IPS-15b (cell line): ENCODE results near the gene DARS2.
"Not testable (repeated sequence)": the region's sequence is repeated elsewhere in the genome, so short reads cannot be mapped to it uniquely, and the experiment has no call there.

Source experiments
- H3K27me3 ChIP-seq: one replicate; pipeline ENCODE4 v1.6.1; 2013; ENCODE audit warnings: low read length; ENCODE audit not compliant: control insufficient read depth, insufficient read depth
- H3K36me3 ChIP-seq: one replicate; pipeline ENCODE4 v1.6.1; 2013; ENCODE audit warnings: low read length; ENCODE audit not compliant: control insufficient read depth, insufficient read depth
- H3K4me1 ChIP-seq: one replicate; pipeline ENCODE4 v1.6.1; 2013; ENCODE audit warnings: mild to moderate bottlenecking, low read length; ENCODE audit not compliant: control insufficient read depth, insufficient read depth
- H3K4me3 ChIP-seq: one replicate; pipeline ENCODE4 v1.5.1; 2013; ENCODE audit warnings: low read depth, low read length
- H3K9ac ChIP-seq: one replicate; pipeline ENCODE4 v1.6.1; 2013; ENCODE audit warnings: low read depth, mild to moderate bottlenecking, low read length
- H3K9me3 ChIP-seq: one replicate; pipeline ENCODE4 v1.6.1; 2013; ENCODE audit warnings: mild to moderate bottlenecking, low read length; ENCODE audit not compliant: control insufficient read depth, insufficient read depth

The DARS2 gene

DNA sequence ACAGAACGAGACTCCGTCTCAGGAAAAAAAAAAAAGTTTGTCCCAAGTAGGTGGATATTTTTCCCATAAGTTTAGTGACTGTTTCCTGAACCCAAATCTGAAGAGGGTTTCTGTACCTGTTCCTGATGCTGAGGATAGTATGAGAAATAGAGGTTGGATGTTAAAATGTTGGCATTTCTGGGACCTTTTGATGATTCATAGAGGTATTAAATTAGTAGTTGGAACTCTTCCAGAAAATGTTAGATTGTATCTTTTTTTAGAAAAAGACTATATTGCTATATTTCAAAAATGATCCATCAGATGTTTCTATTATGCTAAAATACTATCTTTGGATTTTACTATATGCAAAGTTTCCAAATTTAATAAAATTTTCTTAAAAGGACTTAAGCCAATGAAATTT, 3.1 kb downstream of the DARS2 start:
- Histone ChIP-seq H3K9ac (no peak overlapping the region), H3K4me3 (no peak overlapping the region), H3K27me3 (no peaks in the 10 kb centered on the region), H3K36me3 (no peaks in the 10 kb centered on the region), H3K9me3 (no peaks in the 10 kb centered on the region), H3K4me1 (peaks cover 2% of the 10 kb centered on the region)

DNA sequence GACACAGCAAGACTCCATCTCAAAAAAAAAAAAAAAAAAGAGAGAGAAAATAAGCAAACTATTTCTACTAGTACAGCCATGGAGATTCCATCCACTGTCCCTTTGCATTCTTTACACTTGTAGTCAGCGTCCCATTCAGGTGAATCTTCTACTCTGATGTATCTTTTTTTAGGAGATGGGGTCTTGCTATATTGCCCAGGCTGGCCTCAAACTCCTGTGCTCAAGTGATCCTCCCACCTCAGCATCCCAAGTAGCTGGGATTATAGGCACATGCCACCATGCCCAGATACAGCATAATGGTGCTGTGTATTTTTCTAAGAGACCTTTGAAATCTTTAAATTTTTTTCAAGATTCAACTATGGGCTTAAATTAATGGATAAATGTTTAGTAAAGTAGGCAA, 8.3 kb downstream of the DARS2 start:
- Histone ChIP-seq H3K4me3 (no peak overlapping the region), H3K36me3 (peaks cover 4% of the 10 kb centered on the region), H3K4me1 (no peaks in the 10 kb centered on the region), H3K9ac (no peak overlapping the region), H3K27me3 (no peaks in the 10 kb centered on the region), H3K9me3 (no peaks in the 10 kb centered on the region)

DNA sequence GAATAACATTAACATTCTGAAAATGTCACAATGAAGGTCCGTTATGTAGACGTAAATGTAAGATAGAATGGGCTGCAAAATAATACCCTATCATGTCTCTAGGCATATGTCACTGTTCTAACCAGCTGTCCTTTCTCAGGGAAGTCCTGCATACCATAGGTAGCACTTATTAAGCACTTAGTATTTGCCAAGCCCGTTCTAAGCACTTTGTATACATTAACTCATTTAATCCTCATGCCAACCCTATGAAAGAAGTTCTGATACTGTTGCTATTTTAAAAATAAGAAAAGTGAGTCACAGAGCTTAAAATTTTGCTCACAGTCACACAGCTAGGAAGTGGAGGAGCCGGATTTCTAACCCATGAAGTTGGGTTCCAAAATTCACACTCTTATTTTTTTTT, 27.6 kb downstream of the DARS2 start:
- Histone ChIP-seq H3K4me3 (no peak overlapping the region), H3K36me3 (no peaks in the 10 kb centered on the region), H3K9me3 (no peaks in the 10 kb centered on the region), H3K4me1 (peaks cover 9% of the 10 kb centered on the region), H3K27me3 (no peaks in the 10 kb centered on the region), H3K9ac (no peak overlapping the region)

DNA sequence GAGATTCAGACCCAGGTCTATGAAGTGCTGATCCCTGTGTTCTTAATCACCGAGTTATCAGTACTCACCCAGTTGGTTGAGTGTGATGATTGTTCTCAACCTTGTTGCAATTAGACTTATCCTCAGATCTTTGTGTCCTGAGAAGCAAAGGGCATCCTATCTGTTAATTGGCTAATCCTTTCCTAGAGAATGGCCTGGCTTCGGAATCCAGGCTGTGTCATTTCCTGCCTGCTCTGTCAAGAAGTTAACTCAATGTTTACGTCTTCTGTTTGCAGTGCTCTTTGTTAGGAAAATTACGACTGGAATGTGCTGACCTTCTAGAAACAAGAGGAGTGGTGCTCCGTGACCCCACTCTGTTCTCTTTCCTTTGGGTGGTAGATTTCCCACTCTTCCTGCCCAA, 28.6 kb downstream of the DARS2 start:
- Histone ChIP-seq H3K27me3 (no peaks in the 10 kb centered on the region), H3K36me3 (peaks cover 2% of the 10 kb centered on the region), H3K4me3 (no peak overlapping the region), H3K9ac (no peak overlapping the region), H3K4me1 (peaks cover 9% of the 10 kb centered on the region), H3K9me3 (no peaks in the 10 kb centered on the region)

DNA sequence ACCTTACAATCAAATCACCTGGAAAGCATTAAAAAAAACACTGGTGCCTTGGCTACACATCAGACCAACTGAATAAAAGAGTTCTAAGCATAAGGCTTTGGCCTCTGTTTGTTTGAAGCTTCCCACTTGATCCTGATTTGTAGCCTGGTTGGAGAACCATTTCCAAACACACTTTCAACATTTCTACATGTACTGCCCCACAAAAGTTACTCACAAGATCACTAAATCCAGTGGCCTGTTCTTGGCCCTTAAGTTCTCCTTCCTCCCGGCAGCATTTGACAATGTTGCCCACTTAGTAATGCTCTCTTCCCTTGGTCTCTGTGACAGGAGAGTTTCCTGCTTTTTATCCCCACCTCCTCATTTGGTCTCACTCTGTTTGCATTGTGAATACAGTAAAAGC, 31.5 kb downstream of the DARS2 start:
- no peaks in the 10 kb centered on the region for H3K27me3 ChIP-seq
- H3K9me3 ChIP-seq: no peaks in the 10 kb centered on the region
- H3K4me3 ChIP-seq: no peak overlapping the region
- peaks cover 2% of the 10 kb centered on the region for H3K36me3 ChIP-seq
- H3K4me1 ChIP-seq: peaks cover 9% of the 10 kb centered on the region
- H3K9ac ChIP-seq: no peak overlapping the region

DNA sequence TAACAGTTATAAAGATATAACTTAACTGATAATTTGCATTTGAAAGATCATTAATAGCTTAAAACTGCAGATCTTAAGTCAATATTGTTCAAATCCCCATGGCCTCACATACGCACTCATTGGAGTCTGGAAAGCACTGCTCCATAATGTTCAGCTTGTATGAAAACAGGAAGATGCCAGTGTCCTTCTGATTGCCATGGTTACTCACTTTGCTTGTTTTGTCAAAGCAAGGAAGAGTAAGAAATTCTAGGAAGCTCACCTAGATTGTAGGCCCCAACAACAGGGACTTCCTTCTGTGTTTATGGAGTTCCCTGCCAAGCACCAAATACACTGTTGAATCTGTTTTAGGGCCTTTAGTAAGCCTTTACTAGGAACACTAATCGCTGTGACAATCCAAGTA, 32.4 kb downstream of the DARS2 start:
- Histone ChIP-seq H3K36me3 (peaks cover 2% of the 10 kb centered on the region), H3K4me1 (peaks cover 9% of the 10 kb centered on the region), H3K9me3 (no peaks in the 10 kb centered on the region), H3K4me3 (no peak overlapping the region), H3K9ac (no peak overlapping the region), H3K27me3 (no peaks in the 10 kb centered on the region)

DNA sequence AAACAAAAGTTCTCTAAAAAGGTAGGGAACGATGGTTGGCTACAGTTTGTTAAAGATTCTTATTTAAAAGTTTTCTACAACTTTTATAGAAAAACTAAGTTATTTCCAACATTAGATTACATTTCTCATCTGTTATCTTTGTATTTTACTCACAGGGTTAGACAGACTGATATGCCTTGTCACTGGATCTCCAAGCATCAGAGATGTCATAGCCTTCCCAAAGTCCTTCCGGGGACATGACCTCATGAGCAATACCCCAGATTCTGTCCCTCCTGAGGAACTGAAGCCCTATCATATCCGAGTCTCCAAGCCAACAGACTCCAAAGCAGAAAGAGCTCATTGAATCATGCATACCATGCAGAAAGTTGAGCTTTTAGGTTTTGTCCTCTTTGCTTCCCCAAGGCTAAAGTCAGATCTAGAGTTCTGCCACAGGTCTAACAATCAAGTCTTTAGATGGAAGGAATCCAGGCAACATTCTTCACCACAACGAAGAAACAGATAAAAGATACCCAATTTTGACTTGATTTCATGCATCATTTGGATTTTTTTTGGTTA, 33.0 kb downstream of the DARS2 start:
- Histone ChIP-seq H3K27me3 (no peaks in the 10 kb centered on the region), H3K4me1 (peaks cover 9% of the 10 kb centered on the region), H3K9ac (no peak overlapping the region), H3K36me3 (peaks cover 2% of the 10 kb centered on the region), H3K4me3 (no peak overlapping the region), H3K9me3 (no peaks in the 10 kb centered on the region)

DNA sequence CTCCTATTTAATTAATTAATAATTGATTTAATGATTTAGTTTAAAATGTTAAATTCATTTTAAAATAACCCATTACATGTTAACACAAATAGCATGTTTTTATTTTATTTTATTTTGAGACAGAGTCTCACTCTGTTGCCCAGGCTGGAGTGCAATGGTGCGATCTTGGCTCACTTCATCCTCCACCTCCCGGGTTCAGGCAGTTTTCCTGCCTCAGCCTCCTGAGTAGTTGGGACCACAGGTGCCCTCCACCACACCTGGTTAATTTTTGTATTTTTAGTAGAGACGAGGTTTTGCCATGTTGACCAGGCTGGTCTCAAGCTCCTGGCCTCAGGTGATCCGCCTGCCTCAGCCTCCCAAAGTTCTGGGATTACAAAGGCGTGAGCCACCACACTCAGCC, 35.1 kb downstream of the DARS2 start:
- H3K9ac ChIP-seq, H3K4me1 ChIP-seq, H3K4me3 ChIP-seq, H3K9me3 ChIP-seq, H3K27me3 ChIP-seq: not testable (repeated sequence)
- peaks cover 18% of the 10 kb centered on the region for H3K36me3 ChIP-seq

DNA sequence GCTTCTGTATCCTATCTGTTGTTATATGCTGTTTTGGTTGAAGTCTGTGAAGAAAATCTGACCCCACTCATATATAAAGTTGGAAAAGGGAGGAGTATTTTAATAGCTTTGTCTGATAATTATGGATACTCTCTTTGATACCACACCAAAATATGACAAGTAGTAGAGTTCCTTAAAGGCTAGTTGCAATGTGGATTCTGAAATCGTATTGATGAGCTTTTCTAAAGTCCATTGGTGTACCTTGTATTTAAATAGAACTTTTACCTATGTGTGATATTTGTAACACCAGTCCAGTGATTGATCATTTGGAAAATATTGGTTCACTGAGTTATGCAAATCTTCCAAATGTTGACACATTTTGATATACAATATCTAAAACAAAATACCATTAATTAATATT, 35.6 kb downstream of the DARS2 start:
- Histone ChIP-seq H3K9me3 (no peaks in the 10 kb centered on the region), H3K27me3 (no peaks in the 10 kb centered on the region), H3K9ac (no peak overlapping the region), H3K4me1 (no peaks in the 10 kb centered on the region), H3K4me3 (no peak overlapping the region), H3K36me3 (peaks cover 23% of the 10 kb centered on the region)

DNA sequence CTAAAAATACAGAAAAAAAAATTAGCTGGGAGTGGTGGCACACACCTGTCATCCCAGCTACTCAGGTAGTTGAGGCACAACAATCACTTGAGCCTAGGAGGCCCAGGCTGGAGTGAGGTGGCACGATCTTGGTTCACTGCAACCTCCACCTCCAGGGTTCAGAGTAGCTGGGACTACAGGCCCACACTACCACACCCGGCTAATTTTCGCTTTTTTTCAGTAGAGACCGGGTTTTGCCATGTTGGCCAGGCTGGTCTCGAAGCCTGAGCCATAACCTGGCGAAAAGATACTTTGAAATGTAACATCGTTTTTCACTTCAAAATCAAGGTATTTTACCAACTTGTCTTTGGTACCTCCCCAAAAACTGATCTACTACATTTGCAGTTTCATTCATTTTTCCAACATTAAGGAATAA, 37.3 kb downstream of the DARS2 start:
- H3K9me3 ChIP-seq: no peaks in the 10 kb centered on the region
- H3K4me3 ChIP-seq: no peak overlapping the region
- H3K27me3 ChIP-seq: no peaks in the 10 kb centered on the region
- peaks cover 39% of the 10 kb centered on the region for H3K36me3 ChIP-seq
- no peak overlapping the region for H3K9ac ChIP-seq
- H3K4me1 ChIP-seq: peaks cover 3% of the 10 kb centered on the region

DNA sequence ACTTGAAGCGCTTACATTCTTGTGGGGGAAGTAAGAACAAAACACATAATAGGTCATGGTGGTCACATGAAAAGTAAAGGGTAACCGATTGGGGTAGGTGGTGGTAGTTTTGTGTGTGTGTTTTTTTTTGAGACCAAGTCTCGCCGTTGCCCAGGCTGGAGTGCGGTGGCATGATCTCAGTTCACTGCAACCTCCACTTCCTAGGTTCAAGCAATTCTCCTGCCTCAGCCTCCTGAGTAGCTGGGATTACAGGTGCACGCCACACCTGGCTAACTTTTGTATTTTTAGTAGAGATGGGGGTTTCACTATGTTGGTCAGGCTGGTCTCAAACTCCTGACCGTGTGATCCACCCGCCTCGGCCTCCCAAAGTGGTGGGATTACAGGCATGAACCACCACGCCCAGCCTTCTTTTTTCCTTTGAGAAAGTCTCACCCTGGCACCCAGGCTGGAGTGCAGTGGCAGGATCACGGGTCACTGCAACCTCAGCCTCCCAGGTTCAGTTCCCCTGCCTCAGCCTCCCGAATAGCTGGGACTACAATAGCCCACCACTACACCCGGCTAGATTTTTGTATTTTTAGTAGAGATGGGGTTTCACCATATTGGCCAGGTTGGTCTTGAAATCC, 37.8 kb downstream of the DARS2 start:
- H3K4me3 ChIP-seq, H3K9ac ChIP-seq, H3K9me3 ChIP-seq, H3K4me1 ChIP-seq, H3K27me3 ChIP-seq: not testable (repeated sequence)
- H3K36me3 ChIP-seq: peaks cover 44% of the 10 kb centered on the region

DNA sequence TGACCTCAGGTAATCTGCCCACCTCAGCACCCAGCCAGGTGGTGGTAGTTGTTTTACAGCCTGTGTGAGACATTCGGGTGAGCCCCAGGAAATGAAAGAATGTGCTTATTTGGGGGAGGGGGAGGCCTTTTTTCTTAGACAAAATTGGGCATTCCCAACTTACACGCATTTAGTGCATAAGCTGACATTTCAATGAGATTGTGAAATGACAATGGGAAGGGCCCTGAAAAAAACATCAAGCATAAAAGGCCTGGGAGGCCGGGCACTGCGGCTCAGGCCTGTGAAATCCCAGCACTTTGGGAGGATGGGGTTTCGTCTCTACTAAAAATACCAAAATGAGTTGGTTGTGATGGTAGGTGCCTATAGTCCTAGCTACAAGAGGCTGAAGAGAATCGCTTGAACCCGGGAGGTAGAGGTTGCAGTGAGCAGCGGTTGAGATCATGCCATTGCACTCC, 38.3 kb downstream of the DARS2 start:
- no peak overlapping the region for H3K4me3 ChIP-seq
- H3K9me3 ChIP-seq: no peaks in the 10 kb centered on the region
- H3K9ac ChIP-seq: no peak overlapping the region
- peaks cover 41% of the 10 kb centered on the region for H3K36me3 ChIP-seq
- peaks cover 3% of the 10 kb centered on the region for H3K4me1 ChIP-seq
- no peaks in the 10 kb centered on the region for H3K27me3 ChIP-seq
